ENCODE data around the gene SLAMF9.

The SLAMF9 gene

GRCh38 chr1:159974350-159974965 is 20.4 kb upstream of the SLAMF9 start:
- no peak for FAIRE-seq

GRCh38 chr1:159973350-159973940 is 19.4 kb upstream of the SLAMF9 start:
- FAIRE-seq: no peak

- no peak for FAIRE-seq
Measured at GRCh38 chr1:159972443-159973205, 18.6 kb upstream of the SLAMF9 start.

- no peak for FAIRE-seq
Measured at GRCh38 chr1:159970932-159971342, 16.9 kb upstream of the SLAMF9 start.

DNA sequence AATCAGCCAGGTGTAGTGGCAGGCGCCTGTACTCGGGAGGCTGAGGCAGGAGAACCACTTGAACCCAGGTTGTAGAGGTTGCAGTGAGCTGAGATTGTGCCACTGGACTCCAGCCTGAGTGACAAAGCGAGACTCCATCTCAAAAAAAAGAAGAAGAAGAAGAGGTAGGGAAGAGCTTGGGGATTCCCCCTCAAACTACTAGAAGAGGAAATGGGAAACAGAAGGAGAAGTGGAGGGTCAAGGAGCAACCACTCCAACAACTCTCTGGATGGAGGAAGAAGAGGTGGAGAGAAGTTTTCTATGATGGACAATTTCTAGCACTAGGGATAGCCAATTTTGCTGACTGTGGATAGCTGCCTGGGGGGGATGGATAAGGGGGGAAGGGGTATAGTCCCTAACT is 14.9 kb upstream of the SLAMF9 start:
- FAIRE-seq: no peak

DNA sequence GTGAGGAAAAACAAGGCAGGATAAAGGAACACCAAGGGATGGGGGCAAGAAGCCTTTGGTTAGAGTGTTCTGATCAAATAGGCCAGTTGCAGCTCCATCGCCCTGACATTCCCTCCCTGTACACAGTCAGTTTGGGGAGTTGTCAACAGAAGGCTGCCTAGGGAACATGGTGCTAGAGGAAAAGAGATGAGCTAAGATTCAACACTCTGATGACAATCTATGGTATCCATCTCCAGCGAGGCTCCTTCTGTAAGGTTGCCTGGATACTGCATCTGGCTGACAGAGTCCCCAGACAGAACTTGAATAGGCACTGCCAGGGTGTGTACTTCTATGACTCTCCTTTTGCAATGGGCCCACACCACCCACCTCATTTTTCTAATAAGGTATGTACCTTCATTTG is 11.2 kb upstream of the SLAMF9 start:
- FAIRE-seq: no peak

- no peak for FAIRE-seq
Measured at GRCh38 chr1:159964144-159964543, 10.1 kb upstream of the SLAMF9 start.

DNA sequence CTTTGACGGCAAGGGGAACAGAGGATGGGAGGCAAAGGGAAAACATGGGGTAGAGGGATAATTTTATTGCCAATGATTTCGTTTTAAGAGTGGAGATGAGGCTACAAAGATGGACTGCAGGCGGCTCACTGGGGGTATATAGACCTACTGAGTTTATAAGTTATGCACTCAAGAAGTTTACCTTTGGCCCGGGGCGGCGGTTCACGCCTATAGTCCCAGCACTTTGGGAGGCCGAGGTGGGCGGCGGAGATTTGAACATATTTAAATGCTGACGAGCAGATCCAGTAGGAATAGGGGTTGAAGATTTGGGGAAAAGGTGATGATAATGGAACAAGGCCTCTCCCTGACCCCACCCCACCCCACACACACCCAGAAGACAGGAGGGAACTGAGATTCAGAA is 8.1 kb upstream of the SLAMF9 start:
- FAIRE-seq: no peak

DNA sequence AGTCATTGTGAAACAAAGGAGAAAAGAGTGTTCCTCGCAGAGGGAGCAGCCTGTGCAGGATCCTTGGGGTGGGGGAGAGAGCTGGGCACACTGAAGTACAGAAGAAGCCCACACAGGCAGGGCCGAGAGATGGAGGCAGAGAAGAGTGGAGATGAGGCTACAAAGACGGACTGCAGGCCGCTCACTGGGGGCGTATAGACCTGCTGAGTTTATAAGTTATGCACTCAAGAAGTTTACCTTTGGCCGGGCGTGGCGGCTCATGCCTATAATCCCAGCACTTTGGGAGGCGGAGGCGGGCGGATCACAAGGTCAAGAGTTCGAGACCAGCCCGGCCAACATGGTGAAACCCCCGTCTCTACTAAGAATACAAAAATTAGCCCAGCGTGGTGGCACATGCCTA is 7.6 kb upstream of the SLAMF9 start:
- FAIRE-seq: no peak

DNA sequence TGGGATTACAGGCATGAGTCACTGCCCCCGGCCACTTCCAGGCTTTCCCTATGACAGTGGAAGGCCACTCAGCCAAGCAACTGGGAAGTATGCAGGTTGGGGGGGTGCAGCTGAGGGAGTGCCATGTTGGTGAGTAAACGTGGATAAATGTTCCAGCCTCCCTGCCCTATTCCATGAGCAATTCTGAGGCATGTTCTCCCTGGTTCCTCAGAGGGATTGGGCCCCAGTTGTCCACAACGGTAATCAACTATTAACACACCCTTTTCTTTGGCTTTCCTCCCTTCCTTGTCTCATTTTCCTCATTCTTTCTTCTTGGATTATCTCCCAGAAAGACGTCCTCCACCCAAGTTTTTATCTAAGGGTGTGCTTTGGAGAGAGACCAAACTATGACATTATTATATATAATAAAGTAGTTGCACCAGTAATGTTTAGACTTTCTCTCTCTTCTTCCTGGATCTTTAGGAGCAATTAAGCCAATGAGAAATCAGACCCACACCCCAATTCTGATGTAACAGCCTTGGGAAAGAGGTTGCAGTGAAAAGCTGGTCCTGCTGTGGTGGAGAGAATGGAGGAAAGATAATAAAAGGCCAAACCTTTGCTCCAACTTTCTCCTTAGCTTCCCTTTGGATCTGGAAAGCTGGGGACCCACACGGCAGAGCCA is 6.8 kb upstream of the SLAMF9 start:
- no peak for FAIRE-seq

GRCh38 chr1:159959451-159959850 is 5.4 kb upstream of the SLAMF9 start:
- no peak for FAIRE-seq

- no peak for FAIRE-seq
Measured at GRCh38 chr1:159958719-159959380, 4.8 kb upstream of the SLAMF9 start.

DNA sequence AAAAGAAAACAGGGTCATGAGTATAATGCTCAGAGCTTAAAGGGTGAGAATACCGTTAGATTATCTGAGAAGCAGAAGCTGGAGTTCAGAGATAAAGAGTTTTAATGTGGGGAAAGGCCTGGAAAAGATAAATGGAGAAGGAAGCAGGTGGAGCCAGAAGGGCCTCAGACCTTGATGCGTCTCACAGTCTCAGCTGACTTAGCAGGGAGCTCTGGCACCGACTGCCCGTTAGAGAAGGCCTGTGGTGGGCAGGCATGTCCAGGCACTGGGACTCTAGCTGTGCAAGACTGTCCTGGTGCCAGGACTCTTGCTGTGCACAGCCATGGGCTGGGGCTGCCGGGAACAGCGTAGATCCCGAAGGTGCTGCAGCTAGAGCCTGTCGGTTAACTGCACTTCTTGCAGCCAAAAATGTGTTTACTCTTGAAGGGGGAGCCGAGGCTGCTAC is 3.8 kb upstream of the SLAMF9 start:
- FAIRE-seq: no peak

- FAIRE-seq: no peak
Measured at GRCh38 chr1:159955456-159955855, 1.4 kb upstream of the SLAMF9 start.

- FAIRE-seq: no peak
Measured at GRCh38 chr1:159952932-159953331, 1.1 kb downstream of the SLAMF9 start.

DNA sequence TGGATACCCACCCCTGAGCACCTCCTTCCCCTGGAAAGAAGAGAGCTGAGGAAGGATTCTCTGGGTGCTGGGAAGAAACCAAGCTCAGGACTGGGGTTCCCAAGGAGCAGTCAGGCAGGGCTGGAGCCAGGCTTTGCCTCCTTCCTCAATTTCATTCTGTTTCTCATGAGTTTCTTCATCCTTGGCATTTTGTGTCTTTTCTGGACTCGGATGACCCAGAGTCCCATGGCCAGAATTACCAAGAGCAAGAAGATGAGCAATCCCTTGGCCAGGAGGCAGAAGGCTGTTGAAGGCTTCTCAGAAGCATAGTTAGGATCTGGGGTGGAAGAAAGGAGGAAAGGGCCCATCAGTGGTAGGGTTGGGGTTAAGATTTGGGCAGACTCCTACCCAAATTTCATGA is 2.5 kb downstream of the SLAMF9 start:
- no peak for FAIRE-seq

GRCh38 chr1:159951016-159951415 is 3.0 kb downstream of the SLAMF9 start:
- FAIRE-seq: no peak

DNA sequence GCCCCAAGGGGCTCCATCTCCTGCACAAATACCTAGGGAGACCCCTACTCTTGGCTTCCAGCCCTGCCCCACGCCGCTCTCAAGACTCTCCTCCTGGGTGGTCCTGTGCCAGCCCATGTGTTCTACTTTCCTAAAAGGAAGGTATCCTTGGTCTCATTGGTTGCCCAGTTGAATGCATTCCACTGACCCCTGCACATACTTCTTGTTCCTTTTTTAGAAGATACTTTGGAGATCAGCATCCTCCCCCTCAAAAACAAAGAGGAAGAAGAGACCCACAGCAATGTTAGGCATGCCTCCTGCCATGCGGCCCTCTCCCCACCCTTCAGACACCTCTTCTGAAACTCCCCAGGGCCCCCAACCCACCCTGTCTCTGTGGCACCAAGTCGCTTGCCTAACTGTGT is 4.1 kb downstream of the SLAMF9 start:
- FAIRE-seq: no peak

DNA sequence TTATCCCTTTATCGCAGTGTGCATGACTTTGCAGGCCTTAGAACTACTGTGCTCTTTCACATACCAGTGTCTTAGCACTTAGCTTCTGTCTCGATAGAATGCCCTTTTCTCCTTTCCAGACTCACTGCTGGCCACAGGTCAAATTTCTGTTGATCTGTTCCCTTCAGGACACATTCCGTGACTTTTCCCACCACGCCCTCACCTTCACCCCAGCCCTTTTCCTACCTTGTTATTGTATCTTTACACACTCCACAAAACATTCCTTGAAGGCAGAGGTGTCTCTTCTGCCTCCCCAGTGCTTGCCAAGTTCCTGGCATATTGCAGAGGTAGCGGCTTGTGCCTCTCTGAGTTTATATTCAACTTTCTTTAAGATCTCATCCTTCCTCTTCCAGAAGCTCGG is 4.9 kb downstream of the SLAMF9 start:
- FAIRE-seq: no peak

GRCh38 chr1:159947942-159948341 is 6.1 kb downstream of the SLAMF9 start:
- no peak for FAIRE-seq

- FAIRE-seq: no peak
Measured at GRCh38 chr1:159946242-159947187, 7.5 kb downstream of the SLAMF9 start.
